ENCODE data around the gene POSTN.
"Not testable (repeated sequence)": the region's sequence is repeated elsewhere in the genome, so short reads cannot be mapped to it uniquely, and the experiment has no call there.

The POSTN gene

GRCh38 chr13:37596805-37597204, 1.8 kb downstream of the POSTN start:
- DNase-seq = no peak

- no peak for DNase-seq
These were observed 3.4 kb downstream of the POSTN start for GRCh38 chr13:37595162-37595561.

GRCh38 chr13:37594550-37594949, 4.0 kb downstream of the POSTN start:
- no peak for DNase-seq

GRCh38 chr13:37589381-37589780, 9.2 kb downstream of the POSTN start:
- DNase-seq = not testable (repeated sequence)

- no peak for DNase-seq
These were observed 11.3 kb downstream of the POSTN start for GRCh38 chr13:37587236-37587635.

- DNase-seq = no peak
These were observed 12.4 kb downstream of the POSTN start for GRCh38 chr13:37586164-37586563.

GRCh38 chr13:37585541-37585940, 13.0 kb downstream of the POSTN start:
- no peak for DNase-seq

GRCh38 chr13:37576601-37577000, 22.0 kb downstream of the POSTN start:
- DNase-seq = no peak

GRCh38 chr13:37565425-37565824, 33.1 kb downstream of the POSTN start:
- no peak for DNase-seq

GRCh38 chr13:37561031-37561430, 37.5 kb downstream of the POSTN start:
- DNase-seq = no peak

- no peak for DNase-seq
These were observed 38.0 kb downstream of the POSTN start for GRCh38 chr13:37560526-37560925.

GRCh38 chr13:37558766-37559165, 39.8 kb downstream of the POSTN start:
- not testable (repeated sequence) for DNase-seq

GRCh38 chr13:37546087-37546486, 52.5 kb downstream of the POSTN start:
- DNase-seq = no peak

GRCh38 chr13:37544995-37545394, 53.6 kb downstream of the POSTN start:
- no peak for DNase-seq

- DNase-seq = no peak
These were observed 58.5 kb downstream of the POSTN start for GRCh38 chr13:37539976-37540605.

- DNase-seq = no peak
These were observed 59.4 kb downstream of the POSTN start for GRCh38 chr13:37539170-37539569.

GRCh38 chr13:37535501-37535900, 63.1 kb downstream of the POSTN start:
- DNase-seq = no peak

GRCh38 chr13:37534676-37535075, 63.9 kb downstream of the POSTN start:
- DNase-seq = no peak

GRCh38 chr13:37534181-37534580, 64.4 kb downstream of the POSTN start:
- no peak for DNase-seq

GRCh38 chr13:37531049-37531448, 67.5 kb downstream of the POSTN start:
- DNase-seq = no peak

GRCh38 chr13:37529751-37530385, 68.7 kb downstream of the POSTN start:
- DNase-seq = no peak

GRCh38 chr13:37526710-37527473, 71.7 kb downstream of the POSTN start:
- no peak for DNase-seq

- DNase-seq = no peak
These were observed 83.3 kb downstream of the POSTN start for GRCh38 chr13:37515226-37515625.

Measured in stimulated activated CD4-positive, alpha-beta T cell treated with anti-CD3 and anti-CD28 coated beads, Interleukin-12 subunit alpha, Interleukin-12 subunit beta, amount 100 ng/mL, for 4 hours (primary cell).